Calu3 (cell line): ENCODE results near the gene GREM1. TPM values are rescaled to one million over a fixed set of nuclear protein-coding genes. Genes with fewer than 3 reads are reported as not detected.

Experiments used
- Bru-seq: library from RNA; stranded (reverse); fragments of 400-500 nt; gene quantifications from one replicate; lab custom pipeline; 2021; lab: Mats Ljungman, UMichigan
- BruChase-seq, 2 experiments: library from RNA; stranded (reverse); fragments of 400-500 nt; gene quantifications; one replicate each; lab custom pipeline; 2021; lab: Mats Ljungman, UMichigan
- BruUV-seq: library from RNA; stranded (reverse); fragments of 400-500 nt; replicated peaks from 2 replicates; lab custom pipeline; 2021; lab: Mats Ljungman, UMichigan
- CTCF ChIA-PET: fragments of 300-600 bp; sonication (Branson Sonifier 250); formaldehyde crosslinking; loops from one replicate; lab custom pipeline; 2022; ENCODE audit warnings: antibody characterized with exemption; lab: Charles Lee
- DNase-seq: peaks from one replicate; pipeline ENCODE4 v3.0.0; 2022
- H3K27ac Mint-ChIP-seq: one replicate; pipeline ENCODE4 v1.8.0; 2022; ENCODE audit warnings: mixed read lengths; ENCODE audit not compliant: unreplicated experiment
- H3K27me3 Mint-ChIP-seq: one replicate; pipeline ENCODE4 v1.8.0; 2022; ENCODE audit warnings: mixed read lengths; ENCODE audit not compliant: unreplicated experiment
- H3K36me3 Mint-ChIP-seq: one replicate; pipeline ENCODE4 v1.8.0; 2022; ENCODE audit warnings: mild to moderate bottlenecking, moderate library complexity, mixed read lengths; ENCODE audit not compliant: insufficient read depth, unreplicated experiment
- H3K4me1 Mint-ChIP-seq: one replicate; pipeline ENCODE4 v1.8.0; 2022; ENCODE audit warnings: mild to moderate bottlenecking, low read depth, mixed read lengths; ENCODE audit not compliant: unreplicated experiment
- H3K4me3 Mint-ChIP-seq: one replicate; pipeline ENCODE4 v1.8.0; 2022; ENCODE audit warnings: mild to moderate bottlenecking, low read depth, moderate library complexity, mixed read lengths; ENCODE audit not compliant: unreplicated experiment
- H3K9me3 Mint-ChIP-seq: one replicate; pipeline ENCODE4 v1.8.0; 2022; ENCODE audit warnings: low read depth, mixed read lengths; ENCODE audit not compliant: unreplicated experiment
- CTCF ChIP-seq: fragments of 200-600 bp; IDR thresholded peaks from one replicate; pipeline ENCODE4 v1.8.0; 2022; ENCODE audit warnings: antibody characterized with exemption; ENCODE audit not compliant: unreplicated experiment
- intact Hi-C: fragments of 100-400 bp; cut with micrococcal nuclease; formaldehyde crosslinking; loops from one replicate; pipeline ENCODE4 v1.10.0; 2022; ENCODE audit not compliant: unreplicated experiment
- long read RNA-seq: library from polyadenylated mRNA; stranded (forward); transcript quantifications from one replicate; pipeline ENCODE4 v2.0.0, GENCODE V29; 2022
- total RNA-seq: library from RNA; stranded (reverse); gene quantifications from 2 replicates; pipeline ENCODE4 v1.2.3, GENCODE V29; 2022

The GREM1 gene
- total RNA-seq (not detected in 2 replicates), Bru-seq, nascent RNA (not detected), BruChase-seq, experiment 1, labeled RNA remaining after a 6-hour chase (not detected), BruChase-seq, experiment 2, labeled RNA remaining after a 2-hour chase (not detected)
- long read RNA-seq, result 0 reads

- Mint-ChIP-seq H3K4me3 (no peak within 1 kb of the TSS), H3K9me3 (no peaks in the 10 kb centered on the region), H3K27ac (no peak within 1 kb of the TSS), H3K27me3 (no peaks in the 10 kb centered on the region), H3K4me1 (no peaks in the 10 kb centered on the region), H3K36me3 (no peaks in the 10 kb centered on the region)
- CTCF ChIA-PET, result no interaction called here
- intact Hi-C loops, result no loop called here
- no peak for DNase-seq
- TF ChIP-seq CTCF, result no peak
- no TSS peak for BruUV-seq
Observed at GRCh38 chr15:32717426-32718226, at the start of gene GREM1. TSS of gene GREM1 (plus strand) at chr15:32718004. CDS start at chr15:32730691, 12,687 bp downstream.

GRCh38 chr15:32668942-32669341, 48.9 kb upstream of the GREM1 start:
- intact Hi-C loops, result loop anchor here (10.0 kb wide), 1 partner anchor 186 kb away; no protein-coding TSS in a partner anchor
- BruUV-seq, result no TSS peak
- no peaks in the 10 kb centered on the region for H3K9me3 Mint-ChIP-seq
- DNase-seq, result no peak
- H3K4me3 Mint-ChIP-seq, result no peak overlapping the region
- TF ChIP-seq CTCF, result no peak
- no peaks in the 10 kb centered on the region for H3K4me1 Mint-ChIP-seq
- CTCF ChIA-PET, result no interaction called here
- no peaks in the 10 kb centered on the region for H3K27me3 Mint-ChIP-seq
- no peaks in the 10 kb centered on the region for H3K36me3 Mint-ChIP-seq
- no peak overlapping the region for H3K27ac Mint-ChIP-seq

GRCh38 chr15:32669896-32670611, 47.8 kb upstream of the GREM1 start:
- H3K36me3 Mint-ChIP-seq, result no peaks in the 10 kb centered on the region
- H3K4me1 Mint-ChIP-seq, result no peaks in the 10 kb centered on the region
- no peak overlapping the region for H3K4me3 Mint-ChIP-seq
- BruUV-seq, result no TSS peak
- H3K27ac Mint-ChIP-seq, result no peak overlapping the region
- intact Hi-C loops, result loop anchor here (10.0 kb wide), 1 partner anchor 185 kb away; no protein-coding TSS in a partner anchor
- no peaks in the 10 kb centered on the region for H3K9me3 Mint-ChIP-seq
- H3K27me3 Mint-ChIP-seq, result no peaks in the 10 kb centered on the region
- peak; percentile 13 for DNase-seq
- CTCF ChIA-PET, result no interaction called here
- no peak for TF ChIP-seq CTCF

GRCh38 chr15:32670623-32671022, 47.2 kb upstream of the GREM1 start:
- no TSS peak for BruUV-seq
- Mint-ChIP-seq H3K27ac (no peak overlapping the region), H3K4me1 (no peaks in the 10 kb centered on the region), H3K27me3 (no peaks in the 10 kb centered on the region), H3K9me3 (no peaks in the 10 kb centered on the region), H3K36me3 (no peaks in the 10 kb centered on the region), H3K4me3 (no peak overlapping the region)
- DNase-seq, result no peak
- CTCF ChIA-PET, result no interaction called here
- intact Hi-C loops, result no loop called here
- TF ChIP-seq CTCF, result no peak
